HL-60/S4 treated with phorbol 12-myristate 13-acetate at 8.2 ng/mL for 4 days and 3 days (cell line): ENCODE measurements around the gene C1orf216.

Experiments used
- in situ Hi-C: fragments of 300-500 bp; cut with MboI; formaldehyde crosslinking; loops from 2 replicates; pipeline ENCODE4 v1.15.0; 2022; ENCODE audit warnings: low sequenced_read_pairs

The C1orf216 gene, protein sequence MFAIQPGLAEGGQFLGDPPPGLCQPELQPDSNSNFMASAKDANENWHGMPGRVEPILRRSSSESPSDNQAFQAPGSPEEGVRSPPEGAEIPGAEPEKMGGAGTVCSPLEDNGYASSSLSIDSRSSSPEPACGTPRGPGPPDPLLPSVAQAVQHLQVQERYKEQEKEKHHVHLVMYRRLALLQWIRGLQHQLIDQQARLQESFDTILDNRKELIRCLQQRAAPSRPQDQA

GRCh38 chr1:35718492-35719336, at the start of gene C1orf216:
TSS of gene C1orf216 (minus strand) at chr1:35718884. CDS start at chr1:35716321, 2,563 bp downstream.
- in situ Hi-C loops = loop anchor here (10.0 kb wide), 1 partner anchor 154 kb away; no protein-coding TSS in a partner anchor

- in situ Hi-C loops = no loop called here
Measured at GRCh38 chr1:35764283-35764682, 45.6 kb upstream of the C1orf216 start.

- in situ Hi-C loops = no loop called here
Measured at GRCh38 chr1:35763201-35763600, 44.5 kb upstream of the C1orf216 start.

DNA sequence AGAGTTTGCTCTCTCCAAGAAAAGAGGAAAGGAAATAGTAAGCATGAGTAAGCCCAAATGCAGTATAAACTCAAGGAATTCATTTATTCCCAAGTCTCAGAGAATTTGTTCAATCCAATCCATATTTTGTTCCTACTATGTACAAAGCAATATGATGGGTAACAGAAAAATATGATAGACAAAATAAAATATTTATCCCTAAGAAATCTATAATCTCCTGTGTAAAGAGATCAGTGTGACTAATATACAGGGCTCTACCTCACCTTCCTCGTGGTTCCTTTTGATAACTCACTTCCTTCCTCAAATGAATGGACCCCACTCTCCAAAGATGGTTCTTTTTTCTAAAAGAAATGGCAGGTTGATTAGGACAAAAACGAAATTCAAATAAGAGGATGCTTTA, 43.5 kb upstream of the C1orf216 start:
- in situ Hi-C loops = no loop called here

- in situ Hi-C loops = no loop called here
Measured at GRCh38 chr1:35756064-35756463, 37.4 kb upstream of the C1orf216 start.

DNA sequence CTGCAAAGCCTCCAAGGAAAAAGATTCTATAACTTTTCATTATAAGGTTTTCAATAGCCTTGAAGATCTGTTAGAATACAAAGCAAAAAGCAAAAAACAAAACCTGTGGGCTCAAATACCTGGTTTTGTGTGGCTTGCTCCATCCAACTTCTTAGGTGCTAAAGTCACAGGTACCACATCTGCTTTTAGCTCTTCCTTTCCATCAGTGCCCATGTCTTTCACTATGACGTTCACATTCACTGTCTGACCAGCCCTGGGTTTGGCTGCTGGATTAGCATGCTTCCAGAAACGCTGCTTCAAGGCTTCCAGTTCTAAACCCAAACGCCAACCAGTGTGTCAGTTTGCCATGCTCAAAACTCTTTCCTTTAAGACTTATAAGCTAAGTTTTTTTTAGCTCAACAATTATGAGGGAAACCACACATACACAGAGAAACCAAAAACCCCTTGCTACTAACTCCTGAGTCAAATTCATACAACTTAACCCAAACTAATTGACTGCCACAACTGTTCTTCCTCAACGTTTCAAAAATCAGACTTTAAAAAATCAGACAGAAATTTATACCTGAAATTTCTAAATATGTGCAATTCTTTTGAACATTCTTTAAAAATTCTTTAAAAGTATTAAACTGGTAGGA, 35.1 kb upstream of the C1orf216 start:
- in situ Hi-C loops = no loop called here

GRCh38 chr1:35748326-35748725, 29.6 kb upstream of the C1orf216 start:
- in situ Hi-C loops = no loop called here

GRCh38 chr1:35745124-35745730, 26.5 kb upstream of the C1orf216 start:
- in situ Hi-C loops = no loop called here

DNA sequence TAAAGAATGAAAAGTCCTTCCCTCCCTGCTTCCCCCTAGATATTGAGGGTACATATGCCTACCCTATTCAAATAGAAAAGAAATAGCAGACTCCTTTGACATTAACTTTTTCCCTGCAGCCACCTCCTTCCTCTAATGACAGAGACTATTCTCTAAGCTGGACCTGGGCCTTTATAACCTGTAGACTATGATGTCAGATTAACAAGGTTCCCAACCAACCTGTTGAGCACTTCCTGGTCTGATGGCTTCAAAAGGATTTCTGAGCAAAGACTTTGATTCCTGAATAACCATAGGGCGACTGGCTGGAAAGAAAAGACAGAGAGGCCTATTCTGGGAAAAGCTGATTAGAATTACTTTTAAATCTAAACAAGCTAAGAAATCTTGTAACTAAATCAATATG, 18.4 kb upstream of the C1orf216 start:
- in situ Hi-C loops = no loop called here

- in situ Hi-C loops = no loop called here
Measured at GRCh38 chr1:35727434-35728040, 8.9 kb upstream of the C1orf216 start.

GRCh38 chr1:35726450-35727433, 8.1 kb upstream of the C1orf216 start:
- in situ Hi-C loops = no loop called here

- in situ Hi-C loops = no loop called here
Measured at GRCh38 chr1:35725596-35725995, 6.9 kb upstream of the C1orf216 start.

- in situ Hi-C loops = loop anchor here (10.0 kb wide), 1 partner anchor 153 kb away; no protein-coding TSS in a partner anchor
Measured at GRCh38 chr1:35717911-35718476, 690 bp downstream of the C1orf216 start.

DNA sequence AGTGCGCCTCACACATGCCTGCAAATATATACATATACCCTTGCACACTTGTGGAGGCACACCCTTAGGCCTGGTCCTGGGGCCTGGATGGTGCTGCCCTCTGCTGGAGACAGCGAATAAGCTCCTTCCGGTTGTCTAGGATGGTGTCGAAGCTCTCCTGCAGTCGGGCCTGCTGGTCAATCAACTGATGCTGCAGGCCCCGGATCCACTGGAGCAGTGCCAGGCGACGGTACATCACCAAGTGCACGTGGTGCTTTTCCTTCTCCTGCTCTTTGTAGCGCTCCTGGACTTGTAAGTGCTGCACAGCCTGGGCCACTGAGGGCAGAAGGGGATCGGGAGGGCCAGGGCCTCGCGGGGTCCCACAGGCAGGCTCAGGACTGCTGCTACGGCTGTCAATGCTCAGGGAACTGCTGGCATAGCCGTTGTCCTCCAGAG, 3.1 kb downstream of the C1orf216 start:
- in situ Hi-C loops = loop anchor here (10.0 kb wide), 1 partner anchor 151 kb away; no protein-coding TSS in a partner anchor

GRCh38 chr1:35714921-35715567, 3.6 kb downstream of the C1orf216 start:
- in situ Hi-C loops = loop anchor here (10.0 kb wide), 1 partner anchor 150 kb away; no protein-coding TSS in a partner anchor

- in situ Hi-C loops = loop anchor here (10.0 kb wide), 1 partner anchor 146 kb away; no protein-coding TSS in a partner anchor
Measured at GRCh38 chr1:35711098-35711497, 7.6 kb downstream of the C1orf216 start.

DNA sequence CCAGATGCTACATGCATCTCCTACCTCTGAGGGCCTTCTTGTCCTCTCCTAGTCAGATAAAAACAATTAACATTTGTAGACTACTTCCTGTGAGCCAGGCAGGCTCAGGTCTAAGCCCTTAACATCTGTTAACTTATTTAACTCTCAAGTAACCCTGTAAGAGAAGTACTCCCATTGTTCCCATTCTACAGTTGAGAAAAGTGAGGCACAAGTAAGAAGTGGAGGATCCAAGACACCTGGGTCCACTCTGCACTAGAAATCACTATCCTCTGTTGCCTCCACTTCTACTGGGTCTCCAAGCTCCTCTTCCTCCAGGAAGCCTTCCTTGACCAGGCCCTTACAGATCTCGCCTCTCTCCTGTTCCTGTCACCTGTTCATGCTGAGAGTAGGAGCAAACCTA, 9.7 kb downstream of the C1orf216 start:
- in situ Hi-C loops = no loop called here

- in situ Hi-C loops = no loop called here
Measured at GRCh38 chr1:35708441-35708921, 10.2 kb downstream of the C1orf216 start.
